Liver (tissue), 9 donors: ENCODE results near the gene DHCR24. TPM values are rescaled to one million over a fixed set of nuclear protein-coding genes. Genes with fewer than 3 reads are reported as not detected.

Source experiments
- DNase-seq: peaks from one replicate; pipeline ENCODE4 v3.0.0-alpha.2; 2017; ENCODE audit warnings: low spot score
- H3K27ac ChIP-seq, 2 donors: one replicate each; pipeline ENCODE4 v1.7.0; 2013; ENCODE audit warnings: inconsistent platforms in 2 of 2, low read length in 2 of 2, control low read depth in 1 of 2, low read depth in 1 of 2, mild to moderate bottlenecking in 1 of 2
- H3K27me3 ChIP-seq, 4 donors: one replicate each; pipeline versions ENCODE4 v1.6.1 to v1.7.0; 2013; ENCODE audit warnings: low read length in 3 of 4, inconsistent platforms in 1 of 4, mild to moderate bottlenecking in 1 of 4, moderate library complexity in 1 of 4; ENCODE audit not compliant: control insufficient read depth in 4 of 4, insufficient read depth in 4 of 4
- H3K36me3 ChIP-seq, 4 donors: one replicate each; pipeline versions ENCODE4 v1.6.1 to v1.7.0; 2013; ENCODE audit warnings: low read length in 3 of 4, mild to moderate bottlenecking in 3 of 4, low read depth in 1 of 4, moderate library complexity in 1 of 4; ENCODE audit not compliant: control insufficient read depth in 4 of 4, insufficient read depth in 3 of 4
- H3K4me1 ChIP-seq, 4 donors: one replicate each; pipeline versions ENCODE4 v1.6.1 to v1.7.0; 2013; ENCODE audit warnings: low read length in 3 of 4, mild to moderate bottlenecking in 3 of 4, moderate library complexity in 1 of 4; ENCODE audit not compliant: control insufficient read depth in 4 of 4, insufficient read depth in 4 of 4
- H3K4me3 ChIP-seq, 3 donors: one replicate each; pipeline versions ENCODE4 v1.6.1 to v1.7.0; 2013; ENCODE audit warnings: low read length in 3 of 3, control low read depth in 1 of 3, low read depth in 1 of 3, mild to moderate bottlenecking in 1 of 3
- H3K9ac ChIP-seq, 2 donors: one replicate each; pipeline ENCODE4 v1.7.0; 2013; ENCODE audit warnings: low read length in 2 of 2, mild to moderate bottlenecking in 2 of 2, moderate library complexity in 2 of 2, control low read depth in 1 of 2, low read depth in 1 of 2
- H3K9me3 ChIP-seq, 4 donors: one replicate each; pipeline versions ENCODE4 v1.6.1 to v1.7.0; 2013; ENCODE audit warnings: low read length in 3 of 4; ENCODE audit not compliant: control insufficient read depth in 4 of 4
- ATF3 ChIP-seq: IDR thresholded peaks from 2 replicates; pipeline ENCODE4 v1.6.1; 2016; ENCODE audit warnings: antibody characterized with exemption
- CTCF ChIP-seq: fragments of 150-350 bp; IDR thresholded peaks from 2 replicates; pipeline ENCODE4 v1.5.1; 2017; ENCODE audit warnings: improper control_type of control experiment, low read depth, low read length; ENCODE audit not compliant: missing input control
- EGR1 ChIP-seq, 2 donors: IDR thresholded peaks; 2 replicates each; pipeline ENCODE4 v1.6.1; 2016 to 2018; ENCODE audit warnings: antibody characterized with exemption in 2 of 2, low read depth in 2 of 2
- FOXA1 ChIP-seq: IDR thresholded peaks from 2 replicates; pipeline ENCODE4 v1.6.1; 2016; ENCODE audit warnings: antibody characterized with exemption
- FOXA2 ChIP-seq: IDR thresholded peaks from 2 replicates; pipeline ENCODE4 v1.6.1; 2016; ENCODE audit warnings: antibody characterized with exemption
- GABPA ChIP-seq, 2 donors: IDR thresholded peaks in 1 of 2; conservative IDR thresholded peaks in 1 of 2; 2 replicates each; pipeline ENCODE4 v1.6.1; 2016; ENCODE audit warnings: antibody characterized with exemption in 2 of 2, mild to moderate bottlenecking in 1 of 2, moderate library complexity in 1 of 2
- HNF4A ChIP-seq, 2 donors: conservative IDR thresholded peaks; 2 replicates each; pipeline ENCODE4 v1.6.1; 2016; ENCODE audit warnings: antibody characterized with exemption in 2 of 2, mild to moderate bottlenecking in 2 of 2
- HNF4G ChIP-seq: IDR thresholded peaks from 2 replicates; pipeline ENCODE4 v1.6.1; 2016; ENCODE audit warnings: antibody characterized with exemption
- JUND ChIP-seq, 2 donors: IDR thresholded peaks; 2 replicates each; pipeline ENCODE4 v1.6.1; 2016; ENCODE audit warnings: antibody characterized with exemption in 2 of 2
- MAX ChIP-seq: IDR thresholded peaks from 2 replicates; pipeline ENCODE4 v1.6.1; 2016; ENCODE audit warnings: antibody characterized with exemption
- NR2F2 ChIP-seq: IDR thresholded peaks from 2 replicates; pipeline ENCODE4 v1.6.1; 2016; ENCODE audit warnings: antibody characterized with exemption
- RAD21 ChIP-seq, 2 donors: IDR thresholded peaks; 2 replicates each; pipeline ENCODE4 v1.6.1; 2016; ENCODE audit warnings: antibody characterized with exemption in 2 of 2, mild to moderate bottlenecking in 2 of 2
- REST ChIP-seq: IDR thresholded peaks from 2 replicates; pipeline ENCODE4 v1.6.1; 2016; ENCODE audit warnings: antibody characterized with exemption, mild to moderate bottlenecking
- RXRA ChIP-seq, 2 donors: IDR thresholded peaks; 2 replicates each; pipeline ENCODE4 v1.6.1; 2017 to 2018; ENCODE audit warnings: antibody characterized with exemption in 2 of 2, mild to moderate bottlenecking in 1 of 2
- SP1 ChIP-seq: IDR thresholded peaks from 2 replicates; pipeline ENCODE4 v1.6.1; 2018; ENCODE audit warnings: antibody characterized with exemption, mild to moderate bottlenecking
- TAF1 ChIP-seq: conservative IDR thresholded peaks from 2 replicates; pipeline ENCODE4 v1.6.1; 2016; ENCODE audit warnings: antibody characterized with exemption, mild to moderate bottlenecking
- YY1 ChIP-seq: IDR thresholded peaks from 2 replicates; pipeline ENCODE4 v1.6.1; 2016; ENCODE audit warnings: antibody characterized with exemption, mild to moderate bottlenecking
- ZBTB33 ChIP-seq: IDR thresholded peaks from 2 replicates; pipeline ENCODE4 v1.6.1; 2016; ENCODE audit warnings: antibody characterized with exemption
- WGBS: extraction: QIAGEN DNeasy Blood & Tissue Kit; methylation state at CpG from one replicate; pipeline ENCODE4 v1.1.7; 2013; 5-methylcytosine and 5-hydroxymethylcytosine counted together
- polyA plus RNA-seq, 2 donors: library from polyadenylated mRNA; stranded (reverse) in 1 of 2; unstranded in 1 of 2; fragments of 200-250 nt in 1 of 2; fragments of >200 nt in 1 of 2; fragmentation: Nextera tagmentation in 1 of 2; extraction: Ambion mirVana in 1 of 2; gene quantifications; one replicate each; pipeline versions ENCODE4 v1.2.1 to v1.2.3, GENCODE V29; 2013 to 2015
- total RNA-seq, 2 donors: library from RNA; depleted of rRNA; stranded (reverse); fragments of >200 nt; gene quantifications; one replicate each; pipeline ENCODE4 v1.2.3, GENCODE V29; 2014
- donor health status: healthy.
- donor health status: healthy.
- donor health status: healthy.
- donor health status: healthy.
- donor health status: healthy.

Gene DHCR24
- total and polyA plus RNA-seq, 4 donors = 271 to 815 (median 600) TPM

GRCh38 chr1:54818461-54819194, 68.4 kb downstream of the DHCR24 start (continued):
- TF ChIP-seq RAD21 (IDR thresholded peaks at IDR 0.05) (no peak), NR2F2 (no peak), ZBTB33 (no peak), HNF4A (conservative IDR thresholded peaks at IDR 0.05) (no peak), FOXA2 (no peak), MAX (no peak), SP1 (no peak), YY1 (no peak)

GRCh38 chr1:54816951-54817350, 70.0 kb downstream of the DHCR24 start:
- TF ChIP-seq RAD21 (IDR thresholded peaks at IDR 0.05) (no peak), FOXA2 (no peak), NR2F2 (no peak), TAF1 (no peak), FOXA1 (no peak), GABPA (IDR thresholded peaks at IDR 0.05 in 1 of 2, conservative IDR thresholded peaks at IDR 0.05 in 1 of 2) (no peak), HNF4G (no peak), RXRA (IDR thresholded peaks at IDR 0.05) (no peak), CTCF (no peak), ZBTB33 (no peak), EGR1 (IDR thresholded peaks at IDR 0.05; ENCODE audit: low read depth in 2 of 2) (no peak), MAX (no peak), JUND (IDR thresholded peaks at IDR 0.05) (no peak), HNF4A (conservative IDR thresholded peaks at IDR 0.05) (no peak), REST (no peak), ATF3 (no peak), YY1 (no peak), SP1 (no peak)
- H3K4me3 ChIP-seq = no peak overlapping the region
- H3K9ac ChIP-seq = no peak overlapping the region
- no peaks in the 10 kb centered on the region for H3K27me3 ChIP-seq
- DNase-seq = no peak
- WGBS = 97% methylated on average over 13 of the region's 13 CpGs
- H3K4me1 ChIP-seq = no peaks in the 10 kb centered on the region
- no peak overlapping the region for H3K27ac ChIP-seq
- no peaks in the 10 kb centered on the region for H3K36me3 ChIP-seq
- H3K9me3 ChIP-seq = no peaks in the 10 kb centered on the region
